Measurements from ENCODE around the gene NME3. TPM values are rescaled to one million over a fixed set of nuclear protein-coding genes. Genes with fewer than 3 reads are reported as not detected.

The NME3 gene
- total RNA-seq, 1 experiment from 2014 or later: 86.8 TPM

DNA sequence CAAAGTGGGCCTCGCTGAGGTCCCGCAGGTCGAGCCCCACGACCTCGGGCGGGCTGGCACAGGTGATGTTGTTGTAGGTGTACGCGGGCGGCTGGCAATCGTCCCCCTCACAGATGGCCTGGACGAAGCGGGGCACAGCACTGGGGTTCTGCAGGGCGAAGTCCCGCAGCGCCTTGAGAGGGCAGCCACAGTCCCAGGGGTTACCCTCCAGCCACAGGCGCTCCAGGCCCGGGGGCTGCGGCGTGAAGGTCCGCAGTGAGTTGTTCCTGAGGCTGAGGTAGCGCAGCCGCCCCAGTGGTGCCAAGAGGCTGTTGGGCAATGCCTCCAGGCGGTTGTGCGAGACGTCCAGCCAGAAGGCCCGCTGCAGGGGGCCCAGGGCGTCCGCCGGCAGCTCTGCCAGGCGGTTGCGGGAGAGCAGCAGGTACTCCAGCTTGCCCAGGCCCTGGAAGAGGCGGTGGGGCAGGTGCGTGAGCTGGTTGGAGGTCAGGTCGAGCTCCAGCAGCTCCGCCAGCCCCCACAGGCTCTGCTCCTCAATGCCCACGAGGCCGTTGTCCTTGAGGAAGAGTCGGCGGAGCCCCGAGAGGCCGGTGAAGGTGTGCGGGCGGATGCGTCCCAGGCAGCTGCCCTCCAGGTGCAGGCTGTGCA is 19.4 kb upstream of the NME3 start:
- peaks cover 5% of the 10 kb centered on the region for H3K36me3 Mint-ChIP-seq
- no peaks in the 10 kb centered on the region for H3K4me1 Mint-ChIP-seq
- POLR2A ChIA-PET: no interaction called here
- no peaks in the 10 kb centered on the region for H3K27me3 Mint-ChIP-seq (ENCODE audit: low read depth)
- DNase-seq (ENCODE audit: low spot score) (no peak), ATAC-seq (no peak)
- H3K9me3 Mint-ChIP-seq: no peaks in the 10 kb centered on the region
- no peak overlapping the region for H3K4me3 Mint-ChIP-seq
- TF ChIP-seq JAZF1 (CRISPR knock-in tag; IDR thresholded peaks at IDR 0.05) (no peak), CBFB (CRISPR knock-in tag; IDR thresholded peaks at IDR 0.05; ENCODE audit: low read depth) (no peak), ZNF263 (CRISPR knock-in tag; IDR thresholded peaks at IDR 0.05; ENCODE audit: low read depth) (no peak)
- TF ChIP-seq, protein P1, sequence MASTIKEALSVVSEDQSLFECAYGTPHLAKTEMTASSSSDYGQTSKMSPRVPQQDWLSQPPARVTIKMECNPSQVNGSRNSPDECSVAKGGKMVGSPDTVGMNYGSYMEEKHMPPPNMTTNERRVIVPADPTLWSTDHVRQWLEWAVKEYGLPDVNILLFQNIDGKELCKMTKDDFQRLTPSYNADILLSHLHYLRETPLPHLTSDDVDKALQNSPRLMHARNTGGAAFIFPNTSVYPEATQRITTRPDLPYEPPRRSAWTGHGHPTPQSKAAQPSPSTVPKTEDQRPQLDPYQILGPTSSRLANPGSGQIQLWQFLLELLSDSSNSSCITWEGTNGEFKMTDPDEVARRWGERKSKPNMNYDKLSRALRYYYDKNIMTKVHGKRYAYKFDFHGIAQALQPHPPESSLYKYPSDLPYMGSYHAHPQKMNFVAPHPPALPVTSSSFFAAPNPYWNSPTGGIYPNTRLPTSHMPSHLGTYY (CRISPR knock-in tag; IDR thresholded peaks at IDR 0.05): no peak
- TF ChIP-seq, protein P2, sequence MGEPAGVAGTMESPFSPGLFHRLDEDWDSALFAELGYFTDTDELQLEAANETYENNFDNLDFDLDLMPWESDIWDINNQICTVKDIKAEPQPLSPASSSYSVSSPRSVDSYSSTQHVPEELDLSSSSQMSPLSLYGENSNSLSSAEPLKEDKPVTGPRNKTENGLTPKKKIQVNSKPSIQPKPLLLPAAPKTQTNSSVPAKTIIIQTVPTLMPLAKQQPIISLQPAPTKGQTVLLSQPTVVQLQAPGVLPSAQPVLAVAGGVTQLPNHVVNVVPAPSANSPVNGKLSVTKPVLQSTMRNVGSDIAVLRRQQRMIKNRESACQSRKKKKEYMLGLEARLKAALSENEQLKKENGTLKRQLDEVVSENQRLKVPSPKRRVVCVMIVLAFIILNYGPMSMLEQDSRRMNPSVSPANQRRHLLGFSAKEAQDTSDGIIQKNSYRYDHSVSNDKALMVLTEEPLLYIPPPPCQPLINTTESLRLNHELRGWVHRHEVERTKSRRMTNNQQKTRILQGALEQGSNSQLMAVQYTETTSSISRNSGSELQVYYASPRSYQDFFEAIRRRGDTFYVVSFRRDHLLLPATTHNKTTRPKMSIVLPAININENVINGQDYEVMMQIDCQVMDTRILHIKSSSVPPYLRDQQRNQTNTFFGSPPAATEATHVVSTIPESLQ (CRISPR knock-in tag; IDR thresholded peaks at IDR 0.05): no peak
- TF ChIP-seq, protein P3, sequence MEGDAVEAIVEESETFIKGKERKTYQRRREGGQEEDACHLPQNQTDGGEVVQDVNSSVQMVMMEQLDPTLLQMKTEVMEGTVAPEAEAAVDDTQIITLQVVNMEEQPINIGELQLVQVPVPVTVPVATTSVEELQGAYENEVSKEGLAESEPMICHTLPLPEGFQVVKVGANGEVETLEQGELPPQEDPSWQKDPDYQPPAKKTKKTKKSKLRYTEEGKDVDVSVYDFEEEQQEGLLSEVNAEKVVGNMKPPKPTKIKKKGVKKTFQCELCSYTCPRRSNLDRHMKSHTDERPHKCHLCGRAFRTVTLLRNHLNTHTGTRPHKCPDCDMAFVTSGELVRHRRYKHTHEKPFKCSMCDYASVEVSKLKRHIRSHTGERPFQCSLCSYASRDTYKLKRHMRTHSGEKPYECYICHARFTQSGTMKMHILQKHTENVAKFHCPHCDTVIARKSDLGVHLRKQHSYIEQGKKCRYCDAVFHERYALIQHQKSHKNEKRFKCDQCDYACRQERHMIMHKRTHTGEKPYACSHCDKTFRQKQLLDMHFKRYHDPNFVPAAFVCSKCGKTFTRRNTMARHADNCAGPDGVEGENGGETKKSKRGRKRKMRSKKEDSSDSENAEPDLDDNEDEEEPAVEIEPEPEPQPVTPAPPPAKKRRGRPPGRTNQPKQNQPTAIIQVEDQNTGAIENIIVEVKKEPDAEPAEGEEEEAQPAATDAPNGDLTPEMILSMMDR (IDR thresholded peaks at IDR 0.05): no peak
- no peak overlapping the region for H3K27ac Mint-ChIP-seq
- CTCF ChIA-PET: no interaction called here

DNA sequence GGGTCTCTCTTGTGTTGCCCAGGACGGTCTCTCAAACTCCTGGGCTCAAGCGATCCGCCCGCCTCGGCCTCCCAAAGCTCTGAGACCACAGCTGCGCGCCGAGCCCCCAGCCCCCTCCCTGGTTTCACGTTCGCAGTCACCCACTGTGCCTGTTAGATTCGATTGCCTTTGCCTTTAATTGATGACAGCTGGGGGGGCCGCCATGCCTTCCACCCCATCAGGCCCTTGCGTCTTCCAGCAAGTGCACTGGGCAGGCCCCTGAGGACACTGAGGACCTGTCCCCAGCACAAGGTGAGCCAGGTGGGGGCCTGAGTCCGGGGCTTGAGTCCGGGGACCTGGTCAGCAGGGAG is 18.9 kb upstream of the NME3 start:
- H3K4me3 Mint-ChIP-seq: no peak overlapping the region
- H3K27ac Mint-ChIP-seq: no peak overlapping the region
- TF ChIP-seq E2F4 (CRISPR knock-in tag; IDR thresholded peaks at IDR 0.05; ENCODE audit: borderline replicate concordance, low read depth) (no peak), MYBL2 (CRISPR knock-in tag; IDR thresholded peaks at IDR 0.05) (no peak), MXD4 (CRISPR knock-in tag; IDR thresholded peaks at IDR 0.05; ENCODE audit: borderline replicate concordance) (no peak), GABPB1 (CRISPR knock-in tag; IDR thresholded peaks at IDR 0.05) (no peak), ZNF671 (CRISPR knock-in tag; IDR thresholded peaks at IDR 0.05) (no peak), PRRX2 (CRISPR knock-in tag; IDR thresholded peaks at IDR 0.05) (no peak), ZMAT4 (CRISPR knock-in tag; IDR thresholded peaks at IDR 0.05) (no peak), RELA (CRISPR knock-in tag; IDR thresholded peaks at IDR 0.05; ENCODE audit: borderline replicate concordance) (no peak), FOXJ3 (CRISPR knock-in tag; IDR thresholded peaks at IDR 0.05; ENCODE audit: borderline replicate concordance) (no peak), KAT7 (CRISPR knock-in tag; IDR thresholded peaks at IDR 0.05; ENCODE audit: borderline replicate concordance) (no peak), RORB (CRISPR knock-in tag; IDR thresholded peaks at IDR 0.05) (no peak), HMGXB4 (CRISPR knock-in tag; IDR thresholded peaks at IDR 0.05) (no peak), ATF1 (CRISPR knock-in tag; IDR thresholded peaks at IDR 0.05) (no peak), TEAD1 (CRISPR knock-in tag; IDR thresholded peaks at IDR 0.05) (no peak), ZSCAN18 (CRISPR knock-in tag; IDR thresholded peaks at IDR 0.05) (no peak), FOXP1 (CRISPR knock-in tag; IDR thresholded peaks at IDR 0.05; ENCODE audit: borderline replicate concordance) (no peak)
- TF ChIP-seq, protein P2 (CRISPR knock-in tag; IDR thresholded peaks at IDR 0.05): no peak
- DNase-seq (ENCODE audit: low spot score): no peak
- H3K27me3 Mint-ChIP-seq (ENCODE audit: low read depth): no peaks in the 10 kb centered on the region
- H3K4me1 Mint-ChIP-seq: no peaks in the 10 kb centered on the region
- peaks cover 5% of the 10 kb centered on the region for H3K36me3 Mint-ChIP-seq
- no peaks in the 10 kb centered on the region for H3K9me3 Mint-ChIP-seq
- ATAC-seq: no peak
- ChIA-PET POLR2A (no interaction called here), CTCF (interaction anchor here (1.5 kb wide), 1 partner anchor 33 kb away, joined by 3 read pairs; no protein-coding TSS in a partner anchor)
